GM10248 (cell line): Measurements from ENCODE around the gene ZNF385C.

Experiments
- CTCF ChIA-PET: fragments of 300-600 bp; sonication (Branson Sonifier 250); formaldehyde crosslinking; extraction: SDS; loops from one replicate; lab custom pipeline; 2021; ENCODE audit warnings: antibody characterized with exemption; lab: Yijun Ruan, JAX
- POLR2A ChIA-PET: fragments of 350-650 bp; sonication (Branson Sonifier 250); formaldehyde crosslinking; extraction: SDS; loops from one replicate; lab custom pipeline; 2020; ENCODE audit warnings: antibody characterized with exemption; lab: Yijun Ruan, JAX
- DNase-seq: peaks from one replicate; pipeline ENCODE4 v3.0.0; 2012; ENCODE audit errors: extremely low spot score
- TF ChIP-seq, protein P1 (sequence below): IDR thresholded peaks from 2 replicates; pipeline ENCODE4 v1.5.1; 2012; ENCODE audit warnings: mild to moderate bottlenecking, low read depth; ENCODE audit errors: extremely low read depth, missing control alignments, control extremely low read depth

Gene ZNF385C

GRCh38 chr17:41985919-41986318, 112.4 kb downstream of the ZNF385C start:
- ChIA-PET POLR2A (interaction anchor here (0.6 kb wide), 1 partner anchor 123 kb away, joined by 3 read pairs; no protein-coding TSS in a partner anchor), CTCF (interaction anchor here (1.0 to 1.8 kb wide), 3 partner anchors 20 to 32 kb away, joined by 3 to 4 read pairs (median 3); no protein-coding TSS in a partner anchor)
- TF ChIP-seq, protein P1, sequence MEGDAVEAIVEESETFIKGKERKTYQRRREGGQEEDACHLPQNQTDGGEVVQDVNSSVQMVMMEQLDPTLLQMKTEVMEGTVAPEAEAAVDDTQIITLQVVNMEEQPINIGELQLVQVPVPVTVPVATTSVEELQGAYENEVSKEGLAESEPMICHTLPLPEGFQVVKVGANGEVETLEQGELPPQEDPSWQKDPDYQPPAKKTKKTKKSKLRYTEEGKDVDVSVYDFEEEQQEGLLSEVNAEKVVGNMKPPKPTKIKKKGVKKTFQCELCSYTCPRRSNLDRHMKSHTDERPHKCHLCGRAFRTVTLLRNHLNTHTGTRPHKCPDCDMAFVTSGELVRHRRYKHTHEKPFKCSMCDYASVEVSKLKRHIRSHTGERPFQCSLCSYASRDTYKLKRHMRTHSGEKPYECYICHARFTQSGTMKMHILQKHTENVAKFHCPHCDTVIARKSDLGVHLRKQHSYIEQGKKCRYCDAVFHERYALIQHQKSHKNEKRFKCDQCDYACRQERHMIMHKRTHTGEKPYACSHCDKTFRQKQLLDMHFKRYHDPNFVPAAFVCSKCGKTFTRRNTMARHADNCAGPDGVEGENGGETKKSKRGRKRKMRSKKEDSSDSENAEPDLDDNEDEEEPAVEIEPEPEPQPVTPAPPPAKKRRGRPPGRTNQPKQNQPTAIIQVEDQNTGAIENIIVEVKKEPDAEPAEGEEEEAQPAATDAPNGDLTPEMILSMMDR = no peak
- no peak for DNase-seq

- DNase-seq = no peak
- CTCF ChIA-PET = interaction anchor here (1.7 to 1.8 kb wide), 2 partner anchors 18 to 21 kb away, joined by 4 read pairs; partner anchors contain the start of gene CNP
- TF ChIP-seq, protein P1 = no peak
- POLR2A ChIA-PET = no interaction called here
Measured at GRCh38 chr17:41984454-41984853, 113.8 kb downstream of the ZNF385C start.

DNA sequence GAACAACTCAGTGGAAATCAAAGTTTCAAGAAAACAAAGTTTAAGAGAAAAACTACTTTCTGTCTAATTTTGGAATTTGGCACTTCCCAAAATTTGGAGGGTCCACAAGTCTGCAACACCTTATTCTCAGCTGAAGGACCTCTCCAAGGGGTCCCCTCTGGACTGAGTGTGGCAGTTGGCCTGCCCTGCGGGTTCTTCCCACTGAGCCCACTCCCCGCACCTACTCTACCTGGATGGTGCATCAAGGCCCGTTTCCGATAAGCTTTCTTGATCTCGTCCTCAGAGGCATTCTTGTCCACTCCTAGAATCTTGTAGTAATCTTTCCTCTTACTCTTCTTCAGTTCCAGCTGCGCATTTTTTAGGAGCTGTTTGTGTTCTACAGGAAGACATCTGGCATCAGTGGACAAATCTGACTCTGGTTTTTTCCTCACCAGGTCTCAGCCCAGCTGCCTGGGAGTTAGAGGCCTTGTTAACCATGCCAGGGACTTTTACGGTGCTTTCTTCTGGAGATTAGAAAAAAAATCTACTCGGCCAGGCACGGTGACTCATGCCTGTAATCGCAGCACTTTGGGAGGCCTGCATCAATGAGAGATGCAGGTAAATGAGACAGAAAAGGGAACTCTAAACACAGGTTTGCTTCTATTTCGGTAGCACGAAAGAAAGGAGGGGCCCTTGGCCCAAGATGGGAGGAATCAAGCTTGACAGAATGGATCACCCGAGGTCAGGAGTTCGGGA, 116.1 kb downstream of the ZNF385C start:
- ChIA-PET CTCF (interaction anchor here (1.0 to 3.8 kb wide), 4 partner anchors 11 to 136 kb away, joined by 3 to 9 read pairs (median 6); partner anchors contain the start of gene NKIRAS2), POLR2A (no interaction called here)
- no peak for DNase-seq
- TF ChIP-seq, protein P1 = no peak

- ChIA-PET POLR2A (no interaction called here), CTCF (interaction anchor here (1.0 to 1.2 kb wide), 2 partner anchors 11 to 24 kb away, joined by 3 read pairs; partner anchors contain the start of gene CNP)
- no peak for DNase-seq
- TF ChIP-seq, protein P1 = no peak
Measured at GRCh38 chr17:41977991-41978390, 120.3 kb downstream of the ZNF385C start.

DNA sequence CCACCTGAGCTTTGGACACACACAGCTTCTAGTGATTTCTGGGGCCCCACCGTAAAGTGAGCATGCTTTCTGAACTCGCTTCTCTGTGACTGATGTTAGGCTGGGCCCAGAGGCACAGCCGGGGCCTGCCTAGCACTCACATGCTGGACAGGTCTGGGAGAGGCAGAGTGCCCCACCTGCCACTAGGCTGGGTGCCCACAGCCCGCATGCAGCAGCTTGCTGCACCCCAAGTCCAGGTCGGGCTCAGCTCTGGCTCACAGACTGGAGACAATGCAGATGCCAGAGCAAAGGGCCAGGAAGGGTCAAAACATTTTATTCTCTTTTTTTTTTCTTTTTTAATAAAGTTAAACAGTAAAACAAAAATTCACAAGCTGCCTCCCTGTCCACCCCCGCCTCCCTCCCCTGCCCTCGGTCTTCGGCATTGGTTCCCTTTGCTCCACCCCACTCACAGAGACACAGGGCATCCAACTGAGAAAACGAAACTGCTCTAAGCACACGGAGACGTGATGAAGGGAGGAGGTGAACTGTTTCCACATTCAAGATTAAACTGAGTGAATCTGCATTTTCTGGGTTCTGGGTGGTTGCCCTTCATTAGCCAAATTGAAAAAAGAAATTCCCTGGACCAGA, 122.0 kb downstream of the ZNF385C start:
- POLR2A ChIA-PET = interaction anchor here (1.8 kb wide), 1 partner anchor 9 kb away, joined by 9 read pairs; the partner anchor contains the start of gene CNP
- no peak for DNase-seq
- CTCF ChIA-PET = interaction anchor here (0.9 to 1.5 kb wide), 5 partner anchors 11 to 44 kb away, joined by 3 to 6 read pairs (median 4); partner anchors contain the start of gene NKIRAS2
- TF ChIP-seq, protein P1 = no peak
